GM23338 (cell line): ENCODE results near the gene OSBPL5. TPM values are rescaled to one million over a fixed set of nuclear protein-coding genes. Genes with fewer than 3 reads are reported as not detected.

Source experiments
- ATAC-seq: fragments of 200-7000 bp; cut with Tn5 transposase; 3 replicates; pipeline ENCODE4 v1.9.1; 2020
- DNase-seq: peaks from one replicate; pipeline ENCODE4 v3.0.0-alpha.2; 2015; ENCODE audit warnings: low spot score
- H2AFZ ChIP-seq: fragments of 200-600 bp; sonication (generic); 2 replicates; pipeline ENCODE4 v1.8.0; 2016; ENCODE audit warnings: antibody characterized with exemption, mild to moderate bottlenecking, moderate library complexity
- H3F3A ChIP-seq: fragments of 200-600 bp; sonication (generic); replicated peaks from 2 replicates; pipeline ENCODE4 v1.8.0; 2017; ENCODE audit warnings: antibody characterized with exemption, mixed run types, low read depth
- H3K27ac ChIP-seq: fragments of 200-600 bp; sonication (generic); 2 replicates; pipeline ENCODE4 v1.6.1; 2016; ENCODE audit warnings: low read depth
- H3K27me3 ChIP-seq: fragments of 200-600 bp; sonication (generic); 2 replicates; pipeline ENCODE4 v1.8.0; 2016; ENCODE audit warnings: mild to moderate bottlenecking, mixed run types, moderate library complexity; ENCODE audit not compliant: insufficient read depth
- H3K36me3 ChIP-seq: fragments of 200-600 bp; sonication (generic); 2 replicates; pipeline ENCODE4 v1.8.0; 2016; ENCODE audit warnings: mild to moderate bottlenecking; ENCODE audit not compliant: insufficient read depth
- H3K4me1 ChIP-seq: fragments of 200-600 bp; sonication (generic); 2 replicates; pipeline ENCODE4 v1.8.0; 2016; ENCODE audit warnings: mild to moderate bottlenecking, moderate library complexity; ENCODE audit not compliant: insufficient read depth
- H3K4me2 ChIP-seq: fragments of 200-600 bp; sonication (generic); 2 replicates; pipeline ENCODE4 v1.7.1; 2017; ENCODE audit warnings: mixed run types
- H3K4me3 ChIP-seq: fragments of 200-600 bp; sonication (generic); 2 replicates; pipeline ENCODE4 v1.6.1; 2016; ENCODE audit warnings: mixed run types
- H3K79me2 ChIP-seq: fragments of 200-600 bp; sonication (generic); replicated peaks from 2 replicates; pipeline ENCODE4 v1.8.0; 2017; ENCODE audit warnings: mild to moderate bottlenecking; ENCODE audit not compliant: insufficient read depth
- H3K9me2 ChIP-seq: fragments of 200-600 bp; sonication (generic); 2 replicates; pipeline ENCODE4 v1.8.0; 2017; ENCODE audit not compliant: insufficient read depth
- H4K20me1 ChIP-seq: fragments of 200-600 bp; sonication (generic); replicated peaks from 2 replicates; pipeline ENCODE4 v1.8.0; 2017; ENCODE audit warnings: mild to moderate bottlenecking; ENCODE audit not compliant: insufficient read depth
- H3K27ac Mint-ChIP-seq: 2 replicates; pipeline ENCODE4 v1.8.0; 2020; ENCODE audit warnings: inconsistent platforms, mild to moderate bottlenecking, moderate library complexity, mixed read lengths
- H3K27me3 Mint-ChIP-seq: 3 replicates; pipeline ENCODE4 v1.8.0; 2022; ENCODE audit warnings: low read depth, mild to moderate bottlenecking, moderate library complexity, mixed read lengths, inconsistent platforms; ENCODE audit not compliant: insufficient read depth, poor library complexity
- H3K36me3 Mint-ChIP-seq: 3 replicates; pipeline ENCODE4 v1.8.0; 2021; ENCODE audit warnings: low read depth, mild to moderate bottlenecking, inconsistent platforms, moderate library complexity, mixed read lengths
- H3K4me1 Mint-ChIP-seq: 3 replicates; pipeline ENCODE4 v1.8.0; 2020; ENCODE audit warnings: mild to moderate bottlenecking, inconsistent platforms, mixed read lengths
- H3K4me3 Mint-ChIP-seq: 3 replicates; pipeline ENCODE4 v1.8.0; 2021; ENCODE audit warnings: moderate library complexity, mild to moderate bottlenecking, inconsistent platforms, mixed read lengths
- H3K9me3 Mint-ChIP-seq: 3 replicates; pipeline ENCODE4 v1.8.0; 2020; ENCODE audit warnings: moderate library complexity, mild to moderate bottlenecking, inconsistent platforms, mixed read lengths
- CREB1 ChIP-seq: fragments of 250-450 bp; sonication (Bioruptor Pico); IDR thresholded peaks from 2 replicates; pipeline ENCODE4 v1.5.0; 2020; ENCODE audit warnings: low read depth, mild to moderate bottlenecking, moderate library complexity
- CTCF ChIP-seq, 2 experiments: fragments of 200-600 bp in 1 of 2; sonication (generic) in 1 of 2; conservative IDR thresholded peaks; 2 replicates each; pipeline versions ENCODE4 v1.5.1 to v1.6.1; 2016 to 2017; ENCODE audit warnings: antibody characterized with exemption in 2 of 2, low read depth in 2 of 2, mild to moderate bottlenecking in 2 of 2, moderate library complexity in 1 of 2
- ETS1 ChIP-seq: IDR thresholded peaks from 2 replicates; pipeline ENCODE4 v1.6.1; 2016; ENCODE audit warnings: antibody characterized with exemption
- EZH2 ChIP-seq: fragments of 200-600 bp; sonication (generic); IDR thresholded peaks from one replicate; pipeline ENCODE4 v1.8.0; 2017; ENCODE audit warnings: antibody characterized with exemption, mild to moderate bottlenecking, low read depth; ENCODE audit not compliant: unreplicated experiment
- EZH2phosphoT487 ChIP-seq: fragments of 200-600 bp; sonication (generic); IDR thresholded peaks from one replicate; pipeline ENCODE4 v1.8.1; 2018; ENCODE audit warnings: antibody characterized with exemption; ENCODE audit not compliant: unreplicated experiment
- JUNB ChIP-seq: IDR thresholded peaks from one replicate; pipeline ENCODE4 v1.6.1; 2016; ENCODE audit warnings: antibody characterized with exemption; ENCODE audit not compliant: unreplicated experiment
- NANOG ChIP-seq: IDR thresholded peaks from 2 replicates; pipeline ENCODE4 v1.6.1; 2016; ENCODE audit warnings: antibody characterized with exemption, borderline replicate concordance
- POLR2AphosphoS5 ChIP-seq: IDR thresholded peaks from 2 replicates; pipeline ENCODE4 v1.6.1; 2016; ENCODE audit warnings: antibody characterized with exemption, low read depth
- REST ChIP-seq: IDR thresholded peaks from one replicate; pipeline ENCODE4 v1.6.1; 2018; ENCODE audit warnings: antibody characterized with exemption; ENCODE audit not compliant: unreplicated experiment
- STAT1 ChIP-seq: IDR thresholded peaks from one replicate; pipeline ENCODE4 v1.6.1; 2016; ENCODE audit warnings: antibody characterized with exemption; ENCODE audit not compliant: unreplicated experiment
- ZNF114 ChIP-seq: fragments of 250-450 bp; sonication (Bioruptor Pico); IDR thresholded peaks from 2 replicates; pipeline ENCODE4 v1.5.0; 2020; ENCODE audit warnings: mild to moderate bottlenecking, moderate library complexity
- ZNF331 ChIP-seq: fragments of 250-450 bp; sonication (Bioruptor Pico); IDR thresholded peaks from 2 replicates; pipeline ENCODE4 v1.5.0; 2020; ENCODE audit warnings: low read depth, mild to moderate bottlenecking, moderate library complexity
- ZNF462 ChIP-seq: fragments of 250-450 bp; sonication (Bioruptor Pico); IDR thresholded peaks from 2 replicates; pipeline ENCODE4 v1.5.0; 2020; ENCODE audit warnings: mild to moderate bottlenecking, moderate library complexity
- polyA plus RNA-seq: library from polyadenylated mRNA; unstranded; fragments of >200 nt; fragmentation: Nextera tagmentation; extraction: Ambion mirVana; gene quantifications from 2 replicates; pipeline ENCODE4 v1.2.1, GENCODE V29; 2016
- total RNA-seq: library from RNA; depleted of rRNA; stranded (reverse); fragments of >200 nt; shearing (Covaris generic); gene quantifications from 2 replicates; pipeline ENCODE4 v1.2.3, GENCODE V29; 2014

OSBPL5 gene
- total and polyA plus RNA-seq, 2 experiments from 2014 or later: 2.7 to 12.0 TPM

- no peaks in the 10 kb centered on the region; the same call in 2 of the 3 replicates for H3K36me3 Mint-ChIP-seq
- H3K4me2 ChIP-seq: no peak overlapping the region
- H3K4me1 Mint-ChIP-seq: no peaks in the 10 kb centered on the region
- no peak for DNase-seq
- no peak for ATAC-seq
- no peak overlapping the region for H2AFZ ChIP-seq
- H3K27me3 Mint-ChIP-seq: peaks cover 6% of the 10 kb centered on the region
- H3K36me3 ChIP-seq: no peaks in the 10 kb centered on the region
- H3K27me3 ChIP-seq: no peaks in the 10 kb centered on the region
- no peak overlapping the region for H3K4me3 ChIP-seq
- no peaks in the 10 kb centered on the region for H4K20me1 ChIP-seq
- no peaks in the 10 kb centered on the region for H3K79me2 ChIP-seq
- H3K27ac ChIP-seq: no peak overlapping the region
- no peaks in the 10 kb centered on the region for H3K4me1 ChIP-seq
- no peaks in the 10 kb centered on the region for H3K9me2 ChIP-seq
- no peak overlapping the region for H3K27ac Mint-ChIP-seq
- no peak overlapping the region for H3K4me3 Mint-ChIP-seq
- TF ChIP-seq EZH2phosphoT487 (no peak), POLR2AphosphoS5 (no peak), CTCF (conservative IDR thresholded peaks at IDR 0.05; ENCODE audit: low read depth in 2 of 2) (no peak), EZH2 (no peak), ZNF331 (CRISPR knock-in tag) (no peak), ZNF462 (CRISPR knock-in tag) (no peak), ZNF114 (no peak), ETS1 (no peak), JUNB (no peak), STAT1 (no peak), CREB1 (CRISPR knock-in tag) (no peak), REST (no peak), NANOG (no peak)
- no peaks in the 10 kb centered on the region for H3K9me3 Mint-ChIP-seq
- no peaks in the 10 kb centered on the region for H3F3A ChIP-seq
These were observed 81.8 kb downstream of the OSBPL5 start for GRCh38 chr11:3083321-3083720.
